GM23338 (cell line): Measurements from ENCODE around the gene GPR78. TPM values are rescaled to one million over a fixed set of nuclear protein-coding genes. Genes with fewer than 3 reads are reported as not detected.

Experiments
- ATAC-seq: fragments of 200-7000 bp; cut with Tn5 transposase; 3 replicates; pipeline ENCODE4 v1.9.1; 2020
- DNase-seq: peaks from one replicate; pipeline ENCODE4 v3.0.0-alpha.2; 2015; ENCODE audit warnings: low spot score
- H2AFZ ChIP-seq: fragments of 200-600 bp; sonication (generic); 2 replicates; pipeline ENCODE4 v1.8.0; 2016; ENCODE audit warnings: antibody characterized with exemption, mild to moderate bottlenecking, moderate library complexity
- H3F3A ChIP-seq: fragments of 200-600 bp; sonication (generic); replicated peaks from 2 replicates; pipeline ENCODE4 v1.8.0; 2017; ENCODE audit warnings: antibody characterized with exemption, mixed run types, low read depth
- H3K27ac ChIP-seq: fragments of 200-600 bp; sonication (generic); 2 replicates; pipeline ENCODE4 v1.6.1; 2016; ENCODE audit warnings: low read depth
- H3K27me3 ChIP-seq: fragments of 200-600 bp; sonication (generic); 2 replicates; pipeline ENCODE4 v1.8.0; 2016; ENCODE audit warnings: mild to moderate bottlenecking, mixed run types, moderate library complexity; ENCODE audit not compliant: insufficient read depth
- H3K36me3 ChIP-seq: fragments of 200-600 bp; sonication (generic); 2 replicates; pipeline ENCODE4 v1.8.0; 2016; ENCODE audit warnings: mild to moderate bottlenecking; ENCODE audit not compliant: insufficient read depth
- H3K4me1 ChIP-seq: fragments of 200-600 bp; sonication (generic); 2 replicates; pipeline ENCODE4 v1.8.0; 2016; ENCODE audit warnings: mild to moderate bottlenecking, moderate library complexity; ENCODE audit not compliant: insufficient read depth
- H3K4me2 ChIP-seq: fragments of 200-600 bp; sonication (generic); 2 replicates; pipeline ENCODE4 v1.7.1; 2017; ENCODE audit warnings: mixed run types
- H3K4me3 ChIP-seq: fragments of 200-600 bp; sonication (generic); 2 replicates; pipeline ENCODE4 v1.6.1; 2016; ENCODE audit warnings: mixed run types
- H3K79me2 ChIP-seq: fragments of 200-600 bp; sonication (generic); replicated peaks from 2 replicates; pipeline ENCODE4 v1.8.0; 2017; ENCODE audit warnings: mild to moderate bottlenecking; ENCODE audit not compliant: insufficient read depth
- H3K9me2 ChIP-seq: fragments of 200-600 bp; sonication (generic); 2 replicates; pipeline ENCODE4 v1.8.0; 2017; ENCODE audit not compliant: insufficient read depth
- H4K20me1 ChIP-seq: fragments of 200-600 bp; sonication (generic); replicated peaks from 2 replicates; pipeline ENCODE4 v1.8.0; 2017; ENCODE audit warnings: mild to moderate bottlenecking; ENCODE audit not compliant: insufficient read depth
- H3K27ac Mint-ChIP-seq: 2 replicates; pipeline ENCODE4 v1.8.0; 2020; ENCODE audit warnings: inconsistent platforms, mild to moderate bottlenecking, moderate library complexity, mixed read lengths
- H3K27me3 Mint-ChIP-seq: 3 replicates; pipeline ENCODE4 v1.8.0; 2022; ENCODE audit warnings: low read depth, mild to moderate bottlenecking, moderate library complexity, mixed read lengths, inconsistent platforms; ENCODE audit not compliant: insufficient read depth, poor library complexity
- H3K36me3 Mint-ChIP-seq: 3 replicates; pipeline ENCODE4 v1.8.0; 2021; ENCODE audit warnings: low read depth, mild to moderate bottlenecking, inconsistent platforms, moderate library complexity, mixed read lengths
- H3K4me1 Mint-ChIP-seq: 3 replicates; pipeline ENCODE4 v1.8.0; 2020; ENCODE audit warnings: mild to moderate bottlenecking, inconsistent platforms, mixed read lengths
- H3K4me3 Mint-ChIP-seq: 3 replicates; pipeline ENCODE4 v1.8.0; 2021; ENCODE audit warnings: moderate library complexity, mild to moderate bottlenecking, inconsistent platforms, mixed read lengths
- H3K9me3 Mint-ChIP-seq: 3 replicates; pipeline ENCODE4 v1.8.0; 2020; ENCODE audit warnings: moderate library complexity, mild to moderate bottlenecking, inconsistent platforms, mixed read lengths
- CREB1 ChIP-seq: fragments of 250-450 bp; sonication (Bioruptor Pico); IDR thresholded peaks from 2 replicates; pipeline ENCODE4 v1.5.0; 2020; ENCODE audit warnings: low read depth, mild to moderate bottlenecking, moderate library complexity
- EZH2 ChIP-seq: fragments of 200-600 bp; sonication (generic); IDR thresholded peaks from one replicate; pipeline ENCODE4 v1.8.0; 2017; ENCODE audit warnings: antibody characterized with exemption, mild to moderate bottlenecking, low read depth; ENCODE audit not compliant: unreplicated experiment
- EZH2phosphoT487 ChIP-seq: fragments of 200-600 bp; sonication (generic); IDR thresholded peaks from one replicate; pipeline ENCODE4 v1.8.1; 2018; ENCODE audit warnings: antibody characterized with exemption; ENCODE audit not compliant: unreplicated experiment
- POLR2AphosphoS5 ChIP-seq: IDR thresholded peaks from 2 replicates; pipeline ENCODE4 v1.6.1; 2016; ENCODE audit warnings: antibody characterized with exemption, low read depth
- REST ChIP-seq: IDR thresholded peaks from one replicate; pipeline ENCODE4 v1.6.1; 2018; ENCODE audit warnings: antibody characterized with exemption; ENCODE audit not compliant: unreplicated experiment
- ZNF114 ChIP-seq: fragments of 250-450 bp; sonication (Bioruptor Pico); IDR thresholded peaks from 2 replicates; pipeline ENCODE4 v1.5.0; 2020; ENCODE audit warnings: mild to moderate bottlenecking, moderate library complexity
- ZNF331 ChIP-seq: fragments of 250-450 bp; sonication (Bioruptor Pico); IDR thresholded peaks from 2 replicates; pipeline ENCODE4 v1.5.0; 2020; ENCODE audit warnings: low read depth, mild to moderate bottlenecking, moderate library complexity
- ZNF462 ChIP-seq: fragments of 250-450 bp; sonication (Bioruptor Pico); IDR thresholded peaks from 2 replicates; pipeline ENCODE4 v1.5.0; 2020; ENCODE audit warnings: mild to moderate bottlenecking, moderate library complexity
- polyA plus RNA-seq: library from polyadenylated mRNA; unstranded; fragments of >200 nt; fragmentation: Nextera tagmentation; extraction: Ambion mirVana; gene quantifications from 2 replicates; pipeline ENCODE4 v1.2.1, GENCODE V29; 2016
- total RNA-seq: library from RNA; depleted of rRNA; stranded (reverse); fragments of >200 nt; shearing (Covaris generic); gene quantifications from 2 replicates; pipeline ENCODE4 v1.2.3, GENCODE V29; 2014

The GPR78 gene
- total and polyA plus RNA-seq, 2 experiments from 2014 or later: 0.82 to 2.7 TPM

DNA sequence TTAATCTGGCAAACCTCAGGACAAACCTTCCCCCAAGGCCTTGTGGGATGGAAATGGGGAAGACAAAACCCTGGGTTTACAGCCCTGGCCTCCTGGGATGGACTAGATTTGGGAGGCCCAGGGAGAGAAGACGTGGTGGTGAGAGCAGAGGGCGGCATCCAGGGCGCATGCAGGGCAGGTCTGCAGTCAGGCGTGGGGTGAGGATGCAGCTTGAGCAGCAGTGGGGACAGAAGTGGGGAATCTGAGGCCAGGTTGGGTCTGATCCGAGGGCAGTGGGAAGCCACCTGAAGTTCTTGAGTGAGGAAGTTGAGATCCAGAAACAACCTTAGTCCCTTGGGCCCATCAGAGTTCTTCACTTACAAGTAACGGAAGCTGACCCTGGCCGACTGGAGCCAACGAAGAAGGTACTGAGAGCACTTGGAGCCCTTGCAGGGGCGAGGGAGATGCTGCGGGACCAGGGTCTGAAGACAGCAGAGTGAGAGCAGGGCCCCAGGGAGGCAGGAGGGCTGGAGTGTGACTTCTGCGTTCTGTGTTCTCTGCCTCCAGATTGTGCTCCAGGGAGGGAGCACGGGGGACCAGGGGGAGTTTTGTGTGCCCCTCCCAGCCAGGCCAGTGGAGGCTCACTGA is 42.0 kb upstream of the GPR78 start:
- no peaks in the 10 kb centered on the region for H3F3A ChIP-seq
- H3K79me2 ChIP-seq: no peaks in the 10 kb centered on the region
- DNase-seq (no peak), ATAC-seq (no peak)
- Mint-ChIP-seq H3K27ac (no peak overlapping the region), H3K27me3 (peaks cover 11% of the 10 kb centered on the region), H3K9me3 (peaks cover 18% of the 10 kb centered on the region), H3K4me3 (no peak overlapping the region), H3K4me1 (peaks cover 23% of the 10 kb centered on the region), H3K36me3 (peaks cover 12% of the 10 kb centered on the region; the same call in 2 of the 3 replicates)
- H3K4me3 ChIP-seq: no peak overlapping the region
- H3K4me2 ChIP-seq: no peak overlapping the region
- H3K9me2 ChIP-seq: 0 out of 2 replicates have a peak, but pooled peaks cover 5% of the 10 kb centered on the region
- TF ChIP-seq ZNF331 (no peak), ZNF114 (CRISPR knock-in tag) (no peak), REST (no peak), CREB1 (CRISPR knock-in tag) (no peak), EZH2 (no peak), POLR2AphosphoS5 (no peak), ZNF462 (no peak), EZH2phosphoT487 (no peak)
- H3K4me1 ChIP-seq: peaks cover 13% of the 10 kb centered on the region
- no peaks in the 10 kb centered on the region; the same call in 1 of the 2 replicates for H3K36me3 ChIP-seq
- H2AFZ ChIP-seq: no peak overlapping the region
- H3K27ac ChIP-seq: no peak overlapping the region
- H4K20me1 ChIP-seq: no peaks in the 10 kb centered on the region
- H3K27me3 ChIP-seq: no peaks in the 10 kb centered on the region
